Neural progenitor cell (in vitro differentiated cells): ENCODE results near the gene PPM1F.

Source experiments
- CTCF ChIP-seq: fragments of 200-600 bp; sonication (generic); IDR thresholded peaks from 2 replicates; pipeline ENCODE4 v1.5.1; 2017; ENCODE audit warnings: antibody characterized with exemption, mild to moderate bottlenecking
- EZH2 ChIP-seq: fragments of 200-600 bp; sonication (generic); IDR thresholded peaks from 2 replicates; pipeline ENCODE4 v1.6.1; 2017; ENCODE audit warnings: antibody characterized with exemption, mild to moderate bottlenecking, moderate library complexity

GRCh38 chr22:21995660-21996059 is 43.0 kb upstream of the PPM1F start:
- TF ChIP-seq CTCF: no peak
- no peak for TF ChIP-seq EZH2
